ENCODE data around the gene LRRC8D.
A peak's percentile ranks its signal among the peaks of the same experiment; 100 is the strongest.

The LRRC8D gene

DNA sequence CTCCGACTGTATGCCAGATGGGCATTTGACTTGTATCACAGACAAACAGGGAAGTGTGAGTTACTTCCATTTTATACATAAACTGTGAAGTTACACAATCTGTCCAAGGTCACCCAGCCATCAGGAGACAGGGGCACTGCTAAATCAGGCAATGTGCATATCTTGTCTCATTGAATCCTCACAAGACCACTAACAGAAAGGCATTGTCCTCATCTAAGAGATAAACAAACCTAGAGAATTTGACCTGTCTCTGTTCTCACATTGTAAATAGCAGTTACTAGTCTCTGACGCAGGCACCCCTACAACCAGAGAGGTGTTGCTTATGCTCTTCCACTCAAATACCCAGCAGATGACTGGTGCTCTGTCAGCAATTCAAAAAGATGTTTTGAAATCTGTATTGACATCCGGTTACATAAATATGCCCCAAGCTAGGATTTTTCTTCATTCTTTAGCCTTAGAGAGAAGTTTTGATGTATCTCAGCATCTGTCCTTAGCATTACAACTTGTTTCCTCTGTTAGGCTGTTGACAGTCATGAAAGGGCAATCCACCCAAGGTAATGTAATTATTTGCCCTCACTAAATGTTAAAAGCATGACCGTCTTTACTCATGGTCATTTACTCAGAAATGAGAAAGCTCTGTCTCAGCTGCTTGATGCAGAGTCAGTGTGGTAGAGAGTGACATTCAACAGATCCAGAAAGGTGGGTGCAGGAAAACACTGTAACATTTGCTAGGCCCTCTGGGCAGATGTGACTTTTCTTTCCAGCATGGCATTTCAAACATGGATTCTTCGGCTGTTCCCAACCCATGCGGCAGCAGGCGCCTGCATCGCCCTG is 122.2 kb downstream of the LRRC8D start:
- no peak overlapping the region for H3K27ac ChIP-seq
- peak; percentile 27 for DNase-seq (ENCODE audit: low spot score)
- ChIA-PET POLR2A (ENCODE audit: low non-redundant PET) (no interaction called here), CTCF (no interaction called here)
- TF ChIP-seq CTCF (conservative IDR thresholded peaks at IDR 0.05; ENCODE audit: low read depth): no peak

GRCh38 chr1:89943846-89944781 is 123.3 kb downstream of the LRRC8D start:
- no peak overlapping the region for H3K27ac ChIP-seq
- ChIA-PET CTCF (no interaction called here), POLR2A (ENCODE audit: low non-redundant PET) (no interaction called here)
- no peak for DNase-seq (ENCODE audit: low spot score)
- TF ChIP-seq CTCF (conservative IDR thresholded peaks at IDR 0.05; ENCODE audit: low read depth): no peak

- ChIA-PET POLR2A (ENCODE audit: low non-redundant PET) (no interaction called here), CTCF (no interaction called here)
- H3K27ac ChIP-seq: peak overlapping the region; percentile 57
- no peak for TF ChIP-seq CTCF (conservative IDR thresholded peaks at IDR 0.05; ENCODE audit: low read depth)
- peak; percentile 26 for DNase-seq (ENCODE audit: low spot score)
Measured at GRCh38 chr1:89945852-89946476, 125.1 kb downstream of the LRRC8D start.

DNA sequence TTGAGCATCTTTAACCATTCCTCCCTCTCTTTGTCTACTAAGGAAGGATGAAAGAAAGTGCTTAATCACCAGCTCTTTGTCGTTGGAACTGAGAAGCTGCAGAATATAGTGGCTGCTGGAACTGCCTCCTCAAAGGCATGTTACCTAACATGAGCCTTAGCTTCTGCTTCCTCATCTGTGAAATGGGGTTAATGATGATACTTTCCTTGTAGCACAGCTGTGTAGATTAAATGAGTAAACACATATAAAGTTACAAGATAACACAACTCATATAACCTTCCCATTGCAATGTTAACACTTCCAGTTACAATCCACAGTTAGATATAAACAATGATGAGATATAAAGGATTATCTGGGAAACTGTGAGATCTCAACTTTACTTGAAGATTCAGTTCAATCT is 125.7 kb downstream of the LRRC8D start:
- TF ChIP-seq CTCF (conservative IDR thresholded peaks at IDR 0.05; ENCODE audit: low read depth): no peak
- POLR2A ChIA-PET (ENCODE audit: low non-redundant PET): no interaction called here
- no peak overlapping the region for H3K27ac ChIP-seq
- DNase-seq (ENCODE audit: low spot score): no peak
- CTCF ChIA-PET: interaction anchor here (0.6 kb wide), 1 partner anchor 25 kb away, joined by 3 read pairs; no protein-coding TSS in a partner anchor

- POLR2A ChIA-PET (ENCODE audit: low non-redundant PET): no interaction called here
- CTCF ChIA-PET: interaction anchor here (0.6 to 0.9 kb wide), 2 partner anchors 39 to 313 kb away, joined by 3 to 6 read pairs; no protein-coding TSS in a partner anchor
- no peak for TF ChIP-seq CTCF (conservative IDR thresholded peaks at IDR 0.05; ENCODE audit: low read depth)
- no peak for DNase-seq (ENCODE audit: low spot score)
- H3K27ac ChIP-seq: no peak overlapping the region
Measured at GRCh38 chr1:89948722-89949345, 128.0 kb downstream of the LRRC8D start.
